Astrocyte (in vitro differentiated cells and primary cell): ENCODE results near the gene CSK. TPM values are rescaled to one million over a fixed set of nuclear protein-coding genes. Genes with fewer than 3 reads are reported as not detected.

ENCODE experiments used
- DNase-seq: peaks from one replicate; pipeline ENCODE4 v3.0.0-alpha.2; 2010; ENCODE audit warnings: low read depth
- FAIRE-seq: peaks from 2 replicates; lab custom pipeline; 2011; peaks lifted over from hg19 to GRCh38; lab: Jason Lieb, UNC
- H2AFZ ChIP-seq: 2 replicates; pipeline ENCODE4 v1.6.0; 2012; ENCODE audit warnings: low read depth, low read length, inconsistent platforms
- H3K27ac ChIP-seq: 2 replicates; pipeline ENCODE4 v1.5.1; 2011; ENCODE audit warnings: low read depth, low read length, inconsistent platforms
- H3K27me3 ChIP-seq: 2 replicates; pipeline ENCODE4 v1.6.0; 2011; ENCODE audit warnings: low read length, inconsistent platforms; ENCODE audit not compliant: insufficient read depth
- H3K36me3 ChIP-seq: 2 replicates; pipeline ENCODE4 v1.5.1; 2011; ENCODE audit warnings: low read length, inconsistent platforms; ENCODE audit not compliant: insufficient read depth
- H3K4me1 ChIP-seq: 2 replicates; pipeline ENCODE4 v1.5.1; 2011; ENCODE audit warnings: low read length, inconsistent platforms; ENCODE audit not compliant: insufficient read depth
- H3K4me2 ChIP-seq: 2 replicates; pipeline ENCODE4 v1.6.0; 2012; ENCODE audit warnings: low read length, inconsistent platforms
- H3K4me3 ChIP-seq: 2 replicates; pipeline ENCODE4 v1.5.1; 2011; ENCODE audit warnings: low read depth, mild to moderate bottlenecking, low read length, inconsistent platforms; ENCODE audit not compliant: insufficient read depth
- H3K79me2 ChIP-seq: 2 replicates; pipeline ENCODE4 v1.6.0; 2012; ENCODE audit warnings: mild to moderate bottlenecking, low read length, inconsistent platforms; ENCODE audit not compliant: insufficient read depth
- H3K9ac ChIP-seq: 2 replicates; pipeline ENCODE4 v1.6.0; 2012; ENCODE audit warnings: mild to moderate bottlenecking, low read length, inconsistent platforms
- H3K9me3 ChIP-seq: 2 replicates; pipeline ENCODE4 v1.5.1; 2012; ENCODE audit warnings: low read depth, mild to moderate bottlenecking, low read length, inconsistent platforms; ENCODE audit not compliant: insufficient read depth
- H4K20me1 ChIP-seq: 2 replicates; pipeline ENCODE4 v1.6.0; 2012; ENCODE audit warnings: low read length, inconsistent platforms; ENCODE audit not compliant: insufficient read depth
- H3K27ac Mint-ChIP-seq: one replicate; pipeline ENCODE4 v1.8.0; 2021; ENCODE audit warnings: mild to moderate bottlenecking, mixed read lengths; ENCODE audit not compliant: unreplicated experiment
- H3K27me3 Mint-ChIP-seq: one replicate; pipeline ENCODE4 v1.8.0; 2021; ENCODE audit warnings: low read depth, mixed read lengths; ENCODE audit not compliant: unreplicated experiment
- H3K36me3 Mint-ChIP-seq: one replicate; pipeline ENCODE4 v1.8.0; 2021; ENCODE audit warnings: low read depth, mixed read lengths; ENCODE audit not compliant: unreplicated experiment
- H3K4me1 Mint-ChIP-seq: one replicate; pipeline ENCODE4 v1.8.0; 2021; ENCODE audit warnings: low read depth, mixed read lengths; ENCODE audit not compliant: unreplicated experiment
- H3K4me3 Mint-ChIP-seq: one replicate; pipeline ENCODE4 v1.8.0; 2021; ENCODE audit warnings: mild to moderate bottlenecking, moderate library complexity, mixed read lengths; ENCODE audit not compliant: unreplicated experiment
- H3K9me3 Mint-ChIP-seq: one replicate; pipeline ENCODE4 v1.8.0; 2021; ENCODE audit warnings: mild to moderate bottlenecking, mixed read lengths; ENCODE audit not compliant: unreplicated experiment
- CTCF ChIP-seq: IDR thresholded peaks from 2 replicates; pipeline ENCODE4 v1.5.1; 2011; ENCODE audit warnings: low read depth, mild to moderate bottlenecking, inconsistent platforms, low read length, moderate library complexity; ENCODE audit not compliant: insufficient read depth
- EZH2 ChIP-seq: IDR thresholded peaks from 2 replicates; pipeline ENCODE4 v1.6.1; 2012; ENCODE audit warnings: mild to moderate bottlenecking, low read length, inconsistent platforms; ENCODE audit not compliant: insufficient read depth
- total RNA-seq: library from RNA; stranded (reverse); gene quantifications from 2 replicates; pipeline ENCODE4 v1.2.1, GENCODE V29; 2021

CSK gene
- total RNA-seq, 1 donor from 2014 or later = 49.8 TPM

- H4K20me1 ChIP-seq = peaks cover 91% of the 10 kb centered on the region
- H3K4me1 Mint-ChIP-seq = peaks cover 27% of the 10 kb centered on the region
- DNase-seq = no peak
- no peak overlapping the region for H3K9ac ChIP-seq
- H3K4me1 ChIP-seq = peaks cover 34% of the 10 kb centered on the region
- no peak overlapping the region for H3K27ac ChIP-seq
- H3K27me3 Mint-ChIP-seq = no peaks in the 10 kb centered on the region
- FAIRE-seq = no peak
- no peaks in the 10 kb centered on the region for H3K9me3 Mint-ChIP-seq
- H3K36me3 Mint-ChIP-seq = no peaks in the 10 kb centered on the region
- no peak for TF ChIP-seq CTCF
- peaks cover 5% of the 10 kb centered on the region for H3K36me3 ChIP-seq
- no peak overlapping the region for H3K4me3 Mint-ChIP-seq
- H3K9me3 ChIP-seq = no peaks in the 10 kb centered on the region
- H3K4me3 ChIP-seq = no peak overlapping the region
- no peak overlapping the region for H3K27ac Mint-ChIP-seq
- no peak overlapping the region for H2AFZ ChIP-seq
- H3K79me2 ChIP-seq = peaks cover 85% of the 10 kb centered on the region
- no peaks in the 10 kb centered on the region for H3K27me3 ChIP-seq
- no peak overlapping the region for H3K4me2 ChIP-seq
These were observed 13.1 kb downstream of the CSK start for GRCh38 chr15:74794970-74795349.

GRCh38 chr15:74795966-74796625 is 14.2 kb downstream of the CSK start:
- Mint-ChIP-seq H3K27ac (no peak overlapping the region), H3K4me1 (peaks cover 19% of the 10 kb centered on the region), H3K27me3 (no peaks in the 10 kb centered on the region), H3K4me3 (no peak overlapping the region), H3K36me3 (peaks cover 2% of the 10 kb centered on the region), H3K9me3 (no peaks in the 10 kb centered on the region)
- TF ChIP-seq CTCF (no peak), EZH2 (no peak)
- H3K9me3 ChIP-seq = no peaks in the 10 kb centered on the region
- no peak for FAIRE-seq
- peaks cover 78% of the 10 kb centered on the region for H3K79me2 ChIP-seq
- peaks cover 6% of the 10 kb centered on the region for H3K36me3 ChIP-seq
- peaks cover 90% of the 10 kb centered on the region for H4K20me1 ChIP-seq
- no peak overlapping the region for H3K4me3 ChIP-seq
- no peak overlapping the region for H3K9ac ChIP-seq
- no peak overlapping the region for H3K27ac ChIP-seq
- no peaks in the 10 kb centered on the region for H3K27me3 ChIP-seq
- H2AFZ ChIP-seq = no peak overlapping the region
- H3K4me1 ChIP-seq = peaks cover 24% of the 10 kb centered on the region
- H3K4me2 ChIP-seq = no peak overlapping the region
- no peak for DNase-seq
